ENCODE data around the gene AK1. TPM values are rescaled to one million over a fixed set of nuclear protein-coding genes. Genes with fewer than 3 reads are reported as not detected.
A peak's percentile ranks its signal among the peaks of the same experiment; 100 is the strongest.

The AK1 gene
- total and polyA plus RNA-seq, 2 experiments from 2014 or later: 16.2 to 35.5 TPM

DNA sequence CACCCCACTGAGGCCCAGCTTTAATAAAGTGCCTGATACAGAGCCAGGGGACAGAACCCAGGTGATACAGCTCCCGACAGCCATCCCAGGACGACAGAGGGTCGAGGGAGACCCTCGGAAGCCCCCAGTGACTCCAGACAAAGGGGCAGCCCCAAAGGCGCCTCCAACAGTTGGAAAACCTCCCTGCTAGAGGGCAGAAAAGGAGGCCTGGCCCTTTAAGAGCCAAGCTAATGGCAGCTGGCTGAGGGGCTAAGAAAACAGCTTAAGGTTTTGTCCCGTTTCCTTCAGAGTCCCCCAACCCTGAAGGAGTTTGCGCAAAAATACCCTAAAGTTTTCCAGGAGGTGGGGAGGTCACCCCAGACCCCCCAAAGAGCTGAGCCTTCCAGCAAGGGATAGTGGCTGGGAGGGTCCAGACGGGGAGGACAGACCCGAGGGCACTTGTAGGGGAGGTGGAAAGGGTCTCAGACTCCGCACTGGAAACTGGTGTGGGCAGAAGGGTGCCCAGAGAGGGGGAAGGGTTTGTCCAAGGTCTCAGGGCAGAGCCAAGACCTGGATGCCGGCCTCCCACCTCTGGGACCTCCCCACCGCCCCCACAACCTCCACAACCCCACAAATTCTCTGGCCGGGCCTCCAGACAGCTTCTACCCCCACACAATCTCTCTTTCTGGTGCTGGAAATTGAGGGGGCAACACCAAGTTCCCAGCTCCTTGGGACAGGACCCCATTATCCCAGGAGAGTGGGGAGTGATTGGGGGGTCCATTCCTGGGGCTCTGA lies 8.2 kb upstream of the AK1 start:
- Mint-ChIP-seq H3K36me3 (ENCODE audit: low read depth) (peaks cover 23% of the 10 kb centered on the region), H3K4me1 (peaks cover 21% of the 10 kb centered on the region), H3K4me3 (no peak overlapping the region), H3K27me3 (ENCODE audit: insufficient read depth, low read depth, poor library complexity) (peaks cover 24% of the 10 kb centered on the region), H3K27ac (no peak overlapping the region), H3K9me3 (no peaks in the 10 kb centered on the region)
- Histone ChIP-seq H3K9me2 (ENCODE audit: insufficient read depth) (no peaks in the 10 kb centered on the region), H3K27ac (ENCODE audit: low read depth) (peak overlapping the region; percentile 55; the same call in 1 of the 2 replicates), H3F3A (replicated peaks; ENCODE audit: low read depth) (0 out of 2 replicates have a peak, but pooled peaks cover 6% of the 10 kb centered on the region), H2AFZ (no peak overlapping the region), H4K20me1 (replicated peaks; ENCODE audit: insufficient read depth) (peaks cover 4% of the 10 kb centered on the region), H3K4me2 (no peak overlapping the region), H3K36me3 (ENCODE audit: insufficient read depth) (peaks cover 7% of the 10 kb centered on the region), H3K79me2 (replicated peaks; ENCODE audit: insufficient read depth) (no peaks in the 10 kb centered on the region), H3K4me1 (ENCODE audit: insufficient read depth) (no peaks in the 10 kb centered on the region), H3K4me3 (no peak overlapping the region), H3K27me3 (ENCODE audit: insufficient read depth) (no peaks in the 10 kb centered on the region)
- DNase-seq (ENCODE audit: low spot score) (no peak), ATAC-seq (no peak)
- TF ChIP-seq STAT1 (IDR thresholded peaks at IDR 0.05; ENCODE audit: unreplicated experiment) (no peak), CTCF (conservative IDR thresholded peaks at IDR 0.05; ENCODE audit: low read depth in 2 of 2) (no peak), ZNF331 (CRISPR knock-in tag; IDR thresholded peaks at IDR 0.05; ENCODE audit: low read depth) (no peak), ZNF114 (CRISPR knock-in tag; IDR thresholded peaks at IDR 0.05) (no peak), POLR2AphosphoS5 (IDR thresholded peaks at IDR 0.05; ENCODE audit: low read depth) (no peak), EZH2phosphoT487 (IDR thresholded peaks at IDR 0.05; ENCODE audit: unreplicated experiment) (no peak), JUNB (IDR thresholded peaks at IDR 0.05; ENCODE audit: unreplicated experiment) (no peak)
- TF ChIP-seq, protein P1, sequence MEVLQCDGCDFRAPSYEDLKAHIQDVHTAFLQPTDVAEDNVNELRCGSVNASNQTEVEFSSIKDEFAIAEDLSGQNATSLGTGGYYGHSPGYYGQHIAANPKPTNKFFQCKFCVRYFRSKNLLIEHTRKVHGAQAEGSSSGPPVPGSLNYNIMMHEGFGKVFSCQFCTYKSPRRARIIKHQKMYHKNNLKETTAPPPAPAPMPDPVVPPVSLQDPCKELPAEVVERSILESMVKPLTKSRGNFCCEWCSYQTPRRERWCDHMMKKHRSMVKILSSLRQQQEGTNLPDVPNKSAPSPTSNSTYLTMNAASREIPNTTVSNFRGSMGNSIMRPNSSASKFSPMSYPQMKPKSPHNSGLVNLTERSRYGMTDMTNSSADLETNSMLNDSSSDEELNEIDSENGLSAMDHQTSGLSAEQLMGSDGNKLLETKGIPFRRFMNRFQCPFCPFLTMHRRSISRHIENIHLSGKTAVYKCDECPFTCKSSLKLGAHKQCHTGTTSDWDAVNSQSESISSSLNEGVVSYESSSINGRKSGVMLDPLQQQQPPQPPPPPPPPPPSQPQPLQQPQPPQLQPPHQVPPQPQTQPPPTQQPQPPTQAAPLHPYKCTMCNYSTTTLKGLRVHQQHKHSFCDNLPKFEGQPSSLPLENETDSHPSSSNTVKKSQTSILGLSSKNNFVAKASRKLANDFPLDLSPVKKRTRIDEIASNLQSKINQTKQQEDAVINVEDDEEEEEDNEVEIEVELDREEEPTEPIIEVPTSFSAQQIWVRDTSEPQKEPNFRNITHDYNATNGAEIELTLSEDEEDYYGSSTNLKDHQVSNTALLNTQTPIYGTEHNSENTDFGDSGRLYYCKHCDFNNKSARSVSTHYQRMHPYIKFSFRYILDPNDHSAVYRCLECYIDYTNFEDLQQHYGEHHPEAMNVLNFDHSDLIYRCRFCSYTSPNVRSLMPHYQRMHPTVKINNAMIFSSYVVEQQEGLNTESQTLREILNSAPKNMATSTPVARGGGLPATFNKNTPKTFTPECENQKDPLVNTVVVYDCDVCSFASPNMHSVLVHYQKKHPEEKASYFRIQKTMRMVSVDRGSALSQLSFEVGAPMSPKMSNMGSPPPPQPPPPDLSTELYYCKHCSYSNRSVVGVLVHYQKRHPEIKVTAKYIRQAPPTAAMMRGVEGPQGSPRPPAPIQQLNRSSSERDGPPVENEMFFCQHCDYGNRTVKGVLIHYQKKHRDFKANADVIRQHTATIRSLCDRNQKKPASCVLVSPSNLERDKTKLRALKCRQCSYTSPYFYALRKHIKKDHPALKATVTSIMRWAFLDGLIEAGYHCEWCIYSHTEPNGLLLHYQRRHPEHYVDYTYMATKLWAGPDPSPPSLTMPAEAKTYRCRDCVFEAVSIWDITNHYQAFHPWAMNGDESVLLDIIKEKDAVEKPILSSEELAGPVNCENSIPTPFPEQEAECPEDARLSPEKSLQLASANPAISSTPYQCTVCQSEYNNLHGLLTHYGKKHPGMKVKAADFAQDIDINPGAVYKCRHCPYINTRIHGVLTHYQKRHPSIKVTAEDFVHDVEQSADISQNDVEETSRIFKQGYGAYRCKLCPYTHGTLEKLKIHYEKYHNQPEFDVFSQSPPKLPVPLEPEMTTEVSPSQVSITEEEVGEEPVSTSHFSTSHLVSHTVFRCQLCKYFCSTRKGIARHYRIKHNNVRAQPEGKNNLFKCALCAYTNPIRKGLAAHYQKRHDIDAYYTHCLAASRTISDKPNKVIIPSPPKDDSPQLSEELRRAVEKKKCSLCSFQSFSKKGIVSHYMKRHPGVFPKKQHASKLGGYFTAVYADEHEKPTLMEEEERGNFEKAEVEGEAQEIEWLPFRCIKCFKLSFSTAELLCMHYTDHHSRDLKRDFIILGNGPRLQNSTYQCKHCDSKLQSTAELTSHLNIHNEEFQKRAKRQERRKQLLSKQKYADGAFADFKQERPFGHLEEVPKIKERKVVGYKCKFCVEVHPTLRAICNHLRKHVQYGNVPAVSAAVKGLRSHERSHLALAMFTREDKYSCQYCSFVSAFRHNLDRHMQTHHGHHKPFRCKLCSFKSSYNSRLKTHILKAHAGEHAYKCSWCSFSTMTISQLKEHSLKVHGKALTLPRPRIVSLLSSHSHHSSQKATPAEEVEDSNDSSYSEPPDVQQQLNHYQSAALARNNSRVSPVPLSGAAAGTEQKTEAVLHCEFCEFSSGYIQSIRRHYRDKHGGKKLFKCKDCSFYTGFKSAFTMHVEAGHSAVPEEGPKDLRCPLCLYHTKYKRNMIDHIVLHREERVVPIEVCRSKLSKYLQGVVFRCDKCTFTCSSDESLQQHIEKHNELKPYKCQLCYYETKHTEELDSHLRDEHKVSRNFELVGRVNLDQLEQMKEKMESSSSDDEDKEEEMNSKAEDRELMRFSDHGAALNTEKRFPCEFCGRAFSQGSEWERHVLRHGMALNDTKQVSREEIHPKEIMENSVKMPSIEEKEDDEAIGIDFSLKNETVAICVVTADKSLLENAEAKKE (CRISPR knock-in tag; IDR thresholded peaks at IDR 0.05): no peak
- TF ChIP-seq, protein P2, sequence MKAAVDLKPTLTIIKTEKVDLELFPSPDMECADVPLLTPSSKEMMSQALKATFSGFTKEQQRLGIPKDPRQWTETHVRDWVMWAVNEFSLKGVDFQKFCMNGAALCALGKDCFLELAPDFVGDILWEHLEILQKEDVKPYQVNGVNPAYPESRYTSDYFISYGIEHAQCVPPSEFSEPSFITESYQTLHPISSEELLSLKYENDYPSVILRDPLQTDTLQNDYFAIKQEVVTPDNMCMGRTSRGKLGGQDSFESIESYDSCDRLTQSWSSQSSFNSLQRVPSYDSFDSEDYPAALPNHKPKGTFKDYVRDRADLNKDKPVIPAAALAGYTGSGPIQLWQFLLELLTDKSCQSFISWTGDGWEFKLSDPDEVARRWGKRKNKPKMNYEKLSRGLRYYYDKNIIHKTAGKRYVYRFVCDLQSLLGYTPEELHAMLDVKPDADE (IDR thresholded peaks at IDR 0.05): no peak
- TF ChIP-seq, protein P3, sequence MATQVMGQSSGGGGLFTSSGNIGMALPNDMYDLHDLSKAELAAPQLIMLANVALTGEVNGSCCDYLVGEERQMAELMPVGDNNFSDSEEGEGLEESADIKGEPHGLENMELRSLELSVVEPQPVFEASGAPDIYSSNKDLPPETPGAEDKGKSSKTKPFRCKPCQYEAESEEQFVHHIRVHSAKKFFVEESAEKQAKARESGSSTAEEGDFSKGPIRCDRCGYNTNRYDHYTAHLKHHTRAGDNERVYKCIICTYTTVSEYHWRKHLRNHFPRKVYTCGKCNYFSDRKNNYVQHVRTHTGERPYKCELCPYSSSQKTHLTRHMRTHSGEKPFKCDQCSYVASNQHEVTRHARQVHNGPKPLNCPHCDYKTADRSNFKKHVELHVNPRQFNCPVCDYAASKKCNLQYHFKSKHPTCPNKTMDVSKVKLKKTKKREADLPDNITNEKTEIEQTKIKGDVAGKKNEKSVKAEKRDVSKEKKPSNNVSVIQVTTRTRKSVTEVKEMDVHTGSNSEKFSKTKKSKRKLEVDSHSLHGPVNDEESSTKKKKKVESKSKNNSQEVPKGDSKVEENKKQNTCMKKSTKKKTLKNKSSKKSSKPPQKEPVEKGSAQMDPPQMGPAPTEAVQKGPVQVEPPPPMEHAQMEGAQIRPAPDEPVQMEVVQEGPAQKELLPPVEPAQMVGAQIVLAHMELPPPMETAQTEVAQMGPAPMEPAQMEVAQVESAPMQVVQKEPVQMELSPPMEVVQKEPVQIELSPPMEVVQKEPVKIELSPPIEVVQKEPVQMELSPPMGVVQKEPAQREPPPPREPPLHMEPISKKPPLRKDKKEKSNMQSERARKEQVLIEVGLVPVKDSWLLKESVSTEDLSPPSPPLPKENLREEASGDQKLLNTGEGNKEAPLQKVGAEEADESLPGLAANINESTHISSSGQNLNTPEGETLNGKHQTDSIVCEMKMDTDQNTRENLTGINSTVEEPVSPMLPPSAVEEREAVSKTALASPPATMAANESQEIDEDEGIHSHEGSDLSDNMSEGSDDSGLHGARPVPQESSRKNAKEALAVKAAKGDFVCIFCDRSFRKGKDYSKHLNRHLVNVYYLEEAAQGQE (IDR thresholded peaks at IDR 0.05; ENCODE audit: unreplicated experiment): no peak

Measured in GM23338 (cell line).